HFF-Myc (cell line): ENCODE results near the gene CACNA2D3.

Experiments
- DNase-seq: peaks from one replicate; pipeline ENCODE4 v3.0.0-alpha.2; 2011; ENCODE audit warnings: low read depth; ENCODE audit errors: extremely low read depth
- H3K4me3 ChIP-seq: replicated peaks from 2 replicates; pipeline ENCODE4 v1.5.1; 2011; ENCODE audit warnings: low read depth, mild to moderate bottlenecking, control low read depth, low read length
- TF ChIP-seq, protein P1 (sequence below): IDR thresholded peaks from 2 replicates; pipeline ENCODE4 v1.5.1; 2012; ENCODE audit warnings: mild to moderate bottlenecking, low read depth, low read length, control low read depth; ENCODE audit errors: missing control alignments

The CACNA2D3 gene

GRCh38 chr3:54347060-54347459 lies 224.7 kb downstream of the CACNA2D3 start:
- no peak for DNase-seq
- TF ChIP-seq, protein P1, sequence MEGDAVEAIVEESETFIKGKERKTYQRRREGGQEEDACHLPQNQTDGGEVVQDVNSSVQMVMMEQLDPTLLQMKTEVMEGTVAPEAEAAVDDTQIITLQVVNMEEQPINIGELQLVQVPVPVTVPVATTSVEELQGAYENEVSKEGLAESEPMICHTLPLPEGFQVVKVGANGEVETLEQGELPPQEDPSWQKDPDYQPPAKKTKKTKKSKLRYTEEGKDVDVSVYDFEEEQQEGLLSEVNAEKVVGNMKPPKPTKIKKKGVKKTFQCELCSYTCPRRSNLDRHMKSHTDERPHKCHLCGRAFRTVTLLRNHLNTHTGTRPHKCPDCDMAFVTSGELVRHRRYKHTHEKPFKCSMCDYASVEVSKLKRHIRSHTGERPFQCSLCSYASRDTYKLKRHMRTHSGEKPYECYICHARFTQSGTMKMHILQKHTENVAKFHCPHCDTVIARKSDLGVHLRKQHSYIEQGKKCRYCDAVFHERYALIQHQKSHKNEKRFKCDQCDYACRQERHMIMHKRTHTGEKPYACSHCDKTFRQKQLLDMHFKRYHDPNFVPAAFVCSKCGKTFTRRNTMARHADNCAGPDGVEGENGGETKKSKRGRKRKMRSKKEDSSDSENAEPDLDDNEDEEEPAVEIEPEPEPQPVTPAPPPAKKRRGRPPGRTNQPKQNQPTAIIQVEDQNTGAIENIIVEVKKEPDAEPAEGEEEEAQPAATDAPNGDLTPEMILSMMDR, result no peak
- no peak overlapping the region for H3K4me3 ChIP-seq

DNA sequence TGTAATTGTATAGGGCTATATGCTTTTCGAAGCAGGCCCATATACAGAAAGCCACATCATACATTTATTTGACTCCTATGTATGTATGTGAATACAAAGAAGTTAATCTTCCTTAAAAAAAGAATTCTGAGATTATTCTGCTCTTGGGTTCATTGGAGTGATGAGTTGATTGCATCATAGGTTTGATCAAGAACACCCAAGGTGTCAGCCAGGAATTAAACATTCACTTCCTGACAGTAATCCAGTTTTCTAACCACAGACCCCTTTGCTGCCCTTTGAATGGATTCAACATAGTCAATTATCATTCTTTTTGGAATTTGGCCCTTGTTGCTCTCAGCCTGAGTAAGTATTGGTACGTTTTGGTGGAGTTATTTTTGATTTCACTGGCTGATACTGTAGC lies 225.6 kb downstream of the CACNA2D3 start:
- H3K4me3 ChIP-seq, result no peak overlapping the region
- no peak for DNase-seq
- TF ChIP-seq, protein P1, result no peak

DNA sequence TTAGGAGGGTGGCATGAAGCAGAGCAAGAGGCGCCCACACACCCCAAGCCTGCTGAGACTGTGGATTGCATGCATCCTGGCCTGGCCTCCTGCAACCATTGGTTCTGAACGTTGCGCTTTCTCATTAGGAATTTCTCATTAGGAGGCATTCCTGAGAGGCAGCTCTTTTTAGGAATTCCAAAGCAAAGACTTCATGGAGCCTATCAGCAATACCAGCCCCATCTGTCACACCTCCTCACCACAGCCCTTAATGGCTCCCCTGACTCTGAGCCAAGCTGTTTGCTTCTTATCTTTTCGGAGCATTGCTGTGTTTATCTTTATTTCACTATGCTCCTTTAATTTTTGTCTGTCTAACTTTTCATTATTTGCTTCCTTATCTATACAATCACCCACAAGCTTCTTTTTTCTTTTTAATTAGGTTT lies 226.9 kb downstream of the CACNA2D3 start:
- TF ChIP-seq, protein P1, result no peak
- DNase-seq, result no peak

DNA sequence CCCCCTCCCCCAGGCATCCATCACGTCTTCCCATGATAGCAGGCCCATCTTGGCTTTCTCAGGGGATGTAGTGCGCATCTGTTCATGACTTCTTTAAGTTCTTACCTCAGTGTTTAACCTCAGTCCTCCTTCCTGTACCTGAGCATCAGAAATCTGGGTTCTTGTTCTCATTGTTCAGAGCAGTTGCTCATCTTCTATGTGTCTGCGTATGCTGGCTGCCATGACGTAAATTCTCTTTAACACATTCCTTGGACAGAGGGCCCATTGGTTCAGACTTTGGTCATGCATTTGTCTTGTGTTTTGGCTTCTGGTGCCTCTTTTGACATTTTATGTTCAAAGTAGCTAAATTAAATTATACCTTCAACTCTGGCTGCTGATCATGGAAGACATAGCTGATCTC lies 227.3 kb downstream of the CACNA2D3 start:
- H3K4me3 ChIP-seq, result no peak overlapping the region
- TF ChIP-seq, protein P1, result no peak
- no peak for DNase-seq

More for the DNA sequence above, 226.9 kb downstream of the CACNA2D3 start:
- H3K4me3 ChIP-seq, result no peak overlapping the region

DNA sequence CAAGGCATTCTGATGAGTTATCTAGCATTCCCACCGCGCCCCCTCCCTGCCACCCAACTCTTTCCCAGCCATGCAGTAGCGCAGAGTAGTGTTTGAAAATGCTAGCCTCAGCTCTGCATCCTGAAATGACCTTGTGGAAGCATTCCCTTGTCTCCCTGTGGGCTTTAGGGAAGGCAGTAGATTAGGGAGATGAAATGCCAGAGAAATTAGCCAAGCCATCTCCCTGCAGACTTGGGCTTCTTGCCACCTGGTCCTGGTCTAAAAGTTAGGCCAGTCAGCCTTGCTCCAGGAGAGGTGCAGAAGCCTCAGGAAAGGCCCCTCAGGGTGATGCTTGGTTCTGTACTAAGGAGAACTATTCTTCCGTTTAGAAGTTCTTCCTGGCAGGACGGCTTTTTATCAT lies 231.2 kb downstream of the CACNA2D3 start:
- TF ChIP-seq, protein P1, result no peak
- no peak overlapping the region for H3K4me3 ChIP-seq
- DNase-seq, result no peak

GRCh38 chr3:54353946-54354345 lies 231.6 kb downstream of the CACNA2D3 start:
- no peak for DNase-seq
- H3K4me3 ChIP-seq, result no peak overlapping the region
- TF ChIP-seq, protein P1, result no peak

DNA sequence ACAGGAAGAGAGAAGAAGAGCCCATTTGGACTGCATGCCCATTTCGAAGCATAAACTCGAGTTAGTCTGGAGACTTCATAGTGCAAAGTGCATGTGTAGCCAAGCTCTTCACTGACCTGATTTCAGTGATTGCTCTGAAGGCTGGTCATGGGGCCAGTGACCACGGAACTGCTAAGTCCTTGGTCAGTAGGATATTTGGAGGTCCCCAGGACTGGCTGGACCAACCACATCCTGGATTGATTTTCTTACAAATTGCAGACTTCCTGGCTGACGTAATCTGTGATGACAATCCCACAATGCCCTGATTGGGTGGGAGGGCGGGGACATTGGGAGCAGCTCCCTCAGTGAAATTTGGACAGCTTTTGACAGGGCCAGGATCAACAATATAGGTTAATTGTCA lies 233.4 kb downstream of the CACNA2D3 start:
- TF ChIP-seq, protein P1, result no peak
- DNase-seq, result no peak
- H3K4me3 ChIP-seq, result no peak overlapping the region
